Hepatic stellate cell (primary cell): ENCODE data around the gene PPID.
A peak's percentile ranks its signal among the peaks of the same experiment; 100 is the strongest.
"Not testable (repeated sequence)": the region's sequence is repeated elsewhere in the genome, so short reads cannot be mapped to it uniquely, and the experiment has no call there.

Source experiments
- DNase-seq: peaks from one replicate; pipeline ENCODE4 v3.0.0; 2011; ENCODE audit warnings: low spot score

PPID gene

DNA sequence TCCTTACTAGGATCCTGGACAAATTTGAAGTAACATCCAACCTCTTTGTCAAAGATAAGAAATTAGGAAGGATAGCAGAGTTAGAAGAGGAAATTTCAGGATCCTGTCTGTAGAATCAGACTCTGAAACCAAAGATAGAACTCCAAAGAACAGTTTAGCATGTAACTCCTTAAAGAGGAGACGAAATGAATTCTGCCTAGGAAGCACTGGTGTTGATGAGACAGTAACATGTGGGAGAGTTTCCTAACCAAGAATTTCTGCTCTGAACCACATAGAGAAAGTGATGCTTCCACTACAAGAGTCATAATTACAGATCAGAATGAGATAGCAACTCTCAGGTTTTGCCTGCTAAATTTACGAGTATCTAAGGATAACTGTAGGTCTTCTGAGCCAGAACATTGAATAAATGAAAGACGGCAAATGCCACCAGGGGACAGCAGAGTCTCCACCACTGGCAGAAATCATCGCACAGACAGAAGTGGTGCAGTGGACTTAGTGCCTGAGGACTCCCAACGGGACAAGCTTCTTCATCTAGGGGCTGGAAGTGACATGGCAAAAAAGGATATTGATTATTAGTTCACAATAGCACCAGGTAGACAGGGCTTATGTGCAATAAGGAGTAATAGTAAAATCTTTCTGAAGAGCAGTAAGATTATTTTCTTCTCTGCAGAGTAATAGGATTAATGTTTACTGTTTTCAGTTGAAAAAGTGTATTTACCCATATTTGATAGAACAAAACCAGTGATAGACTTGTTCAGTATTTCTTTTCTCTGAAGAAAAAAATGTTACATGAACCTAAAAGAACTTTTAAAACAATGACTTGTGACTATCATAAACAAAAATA lies 6.7 kb upstream of the PPID start:
- DNase-seq = peak; percentile 83

DNA sequence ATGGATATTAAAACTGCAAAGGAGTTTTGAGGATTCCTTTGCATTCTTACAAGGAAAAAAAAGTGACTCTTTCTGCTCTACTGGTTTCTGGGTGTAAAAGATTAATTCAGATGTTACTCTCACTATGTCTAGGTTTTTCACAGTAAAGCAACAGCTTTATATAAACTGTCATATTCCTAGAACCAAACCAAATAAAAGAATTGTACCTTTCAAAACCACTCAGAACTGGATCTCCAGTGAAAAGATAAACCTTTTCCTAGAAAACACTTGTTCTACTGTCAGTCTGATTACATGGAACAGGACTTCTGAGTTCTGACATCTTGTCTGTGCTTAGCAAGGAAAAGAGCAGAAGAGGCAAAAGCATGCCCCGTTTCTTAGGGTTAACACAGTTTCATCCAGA lies 5.0 kb upstream of the PPID start:
- DNase-seq = no peak

DNA sequence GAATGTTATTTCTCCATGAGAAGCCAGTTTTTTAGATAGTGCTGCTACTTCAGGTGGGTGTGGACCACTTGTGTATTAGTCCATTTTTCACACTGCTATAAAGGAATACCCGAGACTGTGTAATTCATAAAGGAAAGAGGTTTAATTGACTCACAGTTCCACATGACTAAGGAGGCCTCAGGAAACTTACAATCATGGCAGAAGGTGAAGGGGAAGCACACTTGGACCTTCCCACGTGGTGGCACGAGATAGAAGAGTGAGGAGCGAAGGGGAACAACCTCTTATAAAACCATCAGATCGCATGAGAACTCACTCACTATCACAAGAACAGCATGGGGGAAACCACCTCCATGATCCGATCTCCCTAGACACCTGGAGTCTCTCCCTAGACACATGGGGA lies 3.4 kb upstream of the PPID start:
- DNase-seq = no peak

DNA sequence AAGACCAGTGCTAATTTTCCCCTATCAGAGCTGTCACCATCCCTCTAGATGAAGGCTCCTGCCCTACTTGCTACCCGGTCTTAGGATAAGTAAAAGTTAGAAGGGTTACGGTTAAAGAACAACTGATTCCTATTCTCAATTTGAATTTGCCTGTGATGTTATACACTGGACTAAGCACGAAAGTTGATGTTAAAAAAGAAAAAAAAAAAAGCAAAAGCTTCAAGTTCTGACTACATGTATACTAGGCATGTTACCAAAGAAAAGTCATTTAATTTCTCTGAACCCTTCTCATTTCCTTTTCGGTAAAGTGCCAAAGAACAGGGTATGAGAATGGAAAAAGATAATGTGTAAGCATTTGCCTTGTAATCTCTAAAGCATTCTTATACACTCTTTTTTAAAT lies 1.4 kb upstream of the PPID start:
- no peak for DNase-seq

DNA sequence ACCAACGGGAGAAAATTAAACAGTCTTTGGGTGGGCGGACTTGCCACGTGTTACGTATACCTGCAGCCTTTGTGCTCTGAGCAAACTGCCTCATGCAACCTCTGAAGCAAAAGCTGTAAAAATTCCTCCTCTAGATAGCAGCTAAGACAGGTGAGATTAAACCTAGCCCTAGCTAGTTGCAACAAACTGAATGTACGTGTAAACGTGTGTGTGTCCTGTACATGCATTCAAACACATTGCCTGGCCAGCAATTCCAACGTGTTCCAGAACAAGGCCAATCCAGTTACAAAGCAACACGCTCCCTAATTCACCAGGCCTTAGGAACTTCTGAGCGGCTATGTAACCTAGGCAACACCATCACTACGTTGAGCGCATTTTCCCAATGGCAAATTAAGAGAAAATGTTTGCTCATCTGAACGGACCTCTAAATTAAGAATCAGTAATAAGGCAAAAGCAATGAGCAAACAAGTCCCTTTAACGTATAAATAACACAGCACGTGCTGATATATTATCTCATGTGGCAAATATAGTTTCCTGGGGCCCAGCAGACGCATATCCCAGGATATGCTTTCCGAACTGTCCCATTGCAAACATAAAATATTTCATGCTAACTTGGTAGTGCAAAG lies 792 bp downstream of the PPID start:
- DNase-seq = peak; percentile 38

DNA sequence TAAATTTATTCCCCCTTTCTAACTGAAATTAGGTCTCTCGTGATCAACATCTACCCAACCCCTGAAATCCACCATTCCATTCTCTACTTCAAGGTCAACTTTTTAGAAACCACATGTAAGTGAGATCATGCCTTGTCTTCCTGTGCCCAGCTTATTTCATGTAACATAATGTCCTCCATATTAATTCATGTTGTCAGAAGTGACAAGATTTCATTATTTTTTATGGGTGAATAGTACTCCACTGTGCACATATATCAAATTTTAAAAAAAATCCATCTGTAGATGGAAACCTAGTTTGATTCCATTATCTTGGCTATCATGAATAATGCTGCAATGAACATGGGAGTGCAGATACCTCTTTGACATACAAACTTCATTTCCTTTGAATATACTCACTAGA lies 1.5 kb downstream of the PPID start:
- no peak for DNase-seq

DNA sequence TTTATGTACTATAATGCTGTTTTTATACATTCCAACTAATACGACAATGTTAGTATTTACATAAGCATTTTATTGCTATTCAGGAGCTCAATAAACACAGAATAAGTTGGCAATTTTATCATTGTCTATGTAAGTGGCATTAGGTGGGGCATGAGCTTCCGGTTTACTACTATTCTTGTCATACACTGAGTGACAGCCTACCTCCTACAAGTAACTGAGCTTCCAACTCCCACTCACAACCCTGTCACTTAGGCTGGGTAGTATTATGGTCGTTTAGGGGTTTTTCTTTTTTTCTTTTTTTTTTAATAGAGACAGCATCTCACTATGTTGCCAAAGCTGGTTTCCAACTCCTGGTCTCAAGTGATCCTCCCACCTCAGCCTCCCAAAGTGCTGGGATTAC lies 7.4 kb downstream of the PPID start:
- no peak for DNase-seq

DNA sequence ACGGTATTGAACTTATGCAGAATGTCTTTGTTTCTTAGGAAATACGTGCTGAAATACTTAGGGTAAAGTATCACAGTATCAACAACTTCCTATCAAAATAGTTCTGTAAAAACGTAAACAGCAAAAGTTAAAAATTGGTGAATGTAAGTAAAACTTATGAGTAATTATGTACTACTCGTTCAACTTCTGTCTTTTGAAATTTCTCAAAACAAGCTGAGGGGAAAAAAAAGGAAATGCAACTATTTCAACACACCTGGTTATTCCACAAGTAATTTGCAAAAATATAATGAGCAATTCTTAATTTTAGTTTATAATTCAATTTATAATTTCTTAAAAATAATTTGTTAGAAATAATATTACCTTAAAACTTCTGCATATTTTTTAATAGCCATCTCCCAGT lies 8.3 kb downstream of the PPID start:
- DNase-seq = no peak

DNA sequence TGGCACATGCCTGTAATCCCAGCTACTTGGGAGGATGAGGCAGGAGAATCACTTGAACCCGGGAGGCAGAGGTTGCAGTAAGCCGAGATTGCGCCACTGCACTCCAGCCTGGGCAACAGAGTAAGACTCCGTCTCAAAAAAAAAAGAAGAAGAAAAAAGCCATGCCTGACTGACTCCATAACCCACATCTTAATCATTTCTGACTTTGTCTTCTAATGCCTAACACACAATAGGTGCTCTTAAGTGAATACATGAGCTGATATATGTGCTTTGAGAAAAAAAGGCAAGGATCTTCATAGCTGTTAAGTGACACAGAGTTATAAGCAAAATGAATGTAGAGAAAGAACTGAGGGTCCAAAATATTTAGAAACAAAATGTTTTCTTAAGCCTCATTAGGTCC lies 10.6 kb downstream of the PPID start:
- DNase-seq = not testable (repeated sequence)

DNA sequence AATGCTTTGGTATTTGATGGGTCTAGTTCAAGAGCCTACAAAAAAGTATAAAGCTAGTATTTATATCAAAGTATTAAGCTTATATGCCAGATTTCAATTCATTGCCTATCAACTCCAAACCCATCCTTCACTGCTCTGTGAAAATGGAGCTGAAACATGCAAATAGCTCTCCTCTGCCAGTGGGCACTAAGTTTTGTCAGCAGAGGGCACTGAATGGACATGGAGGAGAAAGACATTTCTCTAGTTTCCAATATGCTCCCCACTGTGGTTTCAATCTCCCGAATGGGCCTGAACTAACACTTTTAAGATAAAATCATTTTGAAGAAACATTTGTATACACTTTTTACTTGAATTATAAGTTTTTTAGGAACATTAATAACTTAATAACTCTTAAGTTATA lies 12.4 kb downstream of the PPID start:
- DNase-seq = no peak

DNA sequence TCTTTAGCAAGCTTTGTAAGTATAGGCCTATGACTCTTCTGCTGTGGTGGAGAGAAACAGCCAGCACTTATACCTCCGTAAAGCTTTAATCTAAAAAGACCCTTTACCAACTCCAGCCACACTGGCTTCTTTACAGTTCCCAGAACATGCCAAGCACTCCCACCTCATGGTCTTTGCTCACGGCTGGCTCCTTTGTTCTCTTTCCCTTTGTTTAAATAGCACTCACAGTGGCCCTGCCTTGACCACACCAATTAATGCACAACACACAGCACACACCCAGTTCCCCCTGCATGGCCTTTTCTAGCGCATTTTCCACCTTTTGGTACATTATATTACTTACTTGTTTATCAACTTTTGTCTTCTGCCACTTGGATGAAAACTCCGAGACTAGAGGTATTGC lies 18.9 kb downstream of the PPID start:
- no peak for DNase-seq

DNA sequence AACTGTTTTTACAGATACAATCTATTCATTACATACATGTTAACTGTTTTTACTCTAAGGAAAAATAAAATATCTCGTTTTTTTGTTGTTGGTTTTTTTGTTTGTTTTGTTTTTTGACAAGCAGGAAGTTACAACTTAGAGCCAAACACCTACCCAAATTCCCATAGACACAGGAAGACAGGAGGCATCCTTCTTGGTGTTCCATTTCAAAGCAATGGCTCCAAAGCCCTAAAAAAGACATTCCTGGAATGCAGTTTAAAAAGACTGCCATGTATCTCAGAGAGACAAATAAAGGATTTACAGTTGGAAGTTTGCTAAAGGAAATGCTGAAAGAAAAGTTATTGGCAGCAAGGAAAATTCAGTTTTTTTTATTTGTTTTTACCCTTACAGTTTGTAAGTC lies 34.4 kb downstream of the PPID start:
- DNase-seq = no peak

DNA sequence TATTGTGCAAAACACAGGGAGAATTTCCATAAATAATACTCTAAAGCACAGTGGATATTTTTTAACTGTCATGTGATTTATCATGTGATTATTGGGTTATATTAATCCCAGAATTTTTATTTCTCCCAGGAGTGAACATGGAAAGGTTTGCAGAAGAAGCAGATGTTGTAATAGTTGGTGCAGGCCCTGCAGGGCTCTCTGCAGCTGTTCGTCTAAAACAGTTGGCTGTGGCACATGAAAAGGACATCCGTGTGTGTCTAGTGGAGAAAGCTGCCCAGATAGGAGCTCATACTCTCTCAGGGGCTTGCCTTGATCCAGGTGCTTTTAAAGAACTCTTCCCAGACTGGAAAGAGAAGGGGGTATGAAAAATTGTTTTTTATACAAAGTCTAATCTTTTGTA lies 41.1 kb downstream of the PPID start:
- no peak for DNase-seq

DNA sequence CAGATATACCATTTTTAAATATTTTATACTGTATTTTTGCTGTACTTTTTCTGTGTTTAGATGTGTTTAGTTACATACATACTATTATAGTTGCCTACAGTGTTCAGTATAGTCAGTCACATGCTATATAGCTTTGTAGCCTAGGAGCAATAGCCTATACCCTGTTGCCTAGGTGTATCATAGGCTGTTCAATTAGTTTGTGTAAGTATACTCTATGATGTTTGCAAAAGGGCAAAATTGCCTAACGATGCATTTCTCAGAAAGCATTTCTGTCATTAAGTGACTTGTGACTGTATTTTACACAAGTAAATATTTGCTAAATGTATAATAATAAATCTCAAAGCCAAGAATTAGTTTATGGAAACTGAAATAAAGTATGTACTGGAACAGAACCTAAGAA lies 41.6 kb downstream of the PPID start:
- no peak for DNase-seq

DNA sequence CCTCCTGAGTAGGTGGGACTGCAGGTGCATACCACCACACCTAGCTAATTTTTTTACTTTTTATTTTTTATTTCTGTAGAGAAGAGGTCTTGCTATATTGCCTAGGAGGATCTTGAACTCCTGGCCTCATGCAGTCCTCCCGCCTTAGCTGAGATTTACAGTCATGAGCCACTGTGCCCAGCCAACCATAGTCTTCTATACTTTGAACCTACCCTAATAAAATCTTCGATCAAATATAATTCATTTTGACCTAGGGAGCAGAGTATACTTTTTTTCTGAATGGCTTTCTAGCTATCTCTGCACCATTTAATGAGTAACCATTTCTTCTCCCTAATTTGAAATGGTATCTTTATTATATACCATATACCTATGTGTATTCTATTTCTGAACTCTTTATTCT lies 44.4 kb downstream of the PPID start:
- DNase-seq = no peak

DNA sequence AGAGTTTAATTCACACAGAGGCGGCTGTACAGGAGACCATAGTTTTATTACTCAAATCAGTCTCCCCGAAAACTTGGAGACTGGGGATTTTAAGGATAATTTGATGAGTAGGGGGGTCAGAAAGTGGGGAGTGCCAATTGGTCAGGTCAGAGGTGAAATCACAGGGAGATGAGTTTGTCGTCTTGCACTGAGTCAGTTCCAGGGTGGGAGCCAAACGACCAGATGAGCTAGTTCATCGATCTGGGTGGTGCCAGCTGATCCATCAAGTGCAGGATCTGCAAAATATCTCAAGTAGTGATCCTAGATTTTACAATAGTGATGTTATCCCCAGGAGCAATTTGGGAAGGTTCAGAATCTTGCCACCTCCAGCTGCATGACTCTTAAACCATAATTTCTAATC lies 47.1 kb downstream of the PPID start:
- no peak for DNase-seq

DNA sequence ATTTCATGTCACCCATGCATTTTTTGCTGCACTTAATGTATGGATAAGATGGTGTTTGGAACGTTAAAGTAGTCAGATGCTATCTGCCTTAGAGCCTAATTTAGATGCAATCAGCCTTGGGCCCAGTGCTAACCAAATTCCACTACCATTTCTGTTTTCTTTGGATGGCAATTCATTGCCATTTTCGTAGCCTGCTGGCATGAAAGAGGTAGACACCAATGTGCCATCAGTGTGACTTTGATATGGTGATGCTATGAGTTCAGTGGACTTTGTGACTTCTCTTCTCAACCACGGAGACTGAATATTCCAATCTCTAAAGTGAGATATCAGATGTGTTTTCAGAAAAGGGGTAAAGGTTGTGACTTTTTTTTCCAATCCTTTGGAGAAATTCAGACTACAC lies 49.6 kb downstream of the PPID start:
- DNase-seq = no peak

DNA sequence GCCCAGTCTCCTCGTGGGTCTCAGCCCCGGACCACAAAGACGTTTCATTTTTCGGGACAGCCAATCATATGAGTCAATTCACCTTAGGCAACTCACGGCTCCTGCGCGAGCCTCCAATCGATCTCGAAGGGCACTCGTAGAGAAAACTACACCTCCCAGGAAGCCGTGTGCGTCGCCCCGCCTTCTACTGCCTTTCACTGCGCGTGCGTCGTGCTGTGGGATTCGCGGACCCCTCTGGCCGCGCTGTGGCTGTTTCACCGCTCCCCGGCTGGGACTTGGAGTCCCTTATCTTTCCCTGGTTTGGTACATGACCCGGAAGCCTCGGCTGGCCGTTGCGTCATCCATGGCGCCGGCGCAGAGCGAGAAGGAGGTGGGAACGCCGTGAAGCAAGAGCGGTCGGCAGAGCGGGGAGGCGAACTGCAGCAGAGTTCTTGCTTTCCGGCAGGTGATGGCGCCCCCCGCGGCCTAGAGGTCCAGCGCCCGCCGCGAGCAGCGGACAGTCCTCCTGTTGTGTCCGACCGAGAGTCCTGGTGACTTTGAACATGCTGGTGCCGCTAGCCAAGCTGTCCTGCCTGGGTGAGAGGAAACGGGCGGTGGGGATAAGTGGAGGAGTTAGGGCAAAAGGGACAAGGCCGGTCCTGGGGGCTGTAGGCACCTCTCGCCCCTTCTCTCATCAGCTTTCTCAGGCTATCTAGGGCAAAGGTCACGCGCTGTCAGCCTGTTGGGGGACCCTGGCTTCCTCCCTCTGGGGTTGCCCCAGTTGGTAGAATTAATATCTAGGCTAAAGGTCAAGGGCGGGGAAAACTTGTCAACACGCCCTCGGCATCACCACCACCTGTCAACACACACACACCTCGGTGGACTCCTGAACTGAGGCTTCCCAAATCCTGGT lies 51.0 kb downstream of the PPID start, which contains the start of gene ETFDH:
Gene ETFDH (plus strand): TSS at position 382 of the 892 bp plus-strand sequence. CDS start 161 bp downstream, at position 543.
- DNase-seq = peak; percentile 97

DNA sequence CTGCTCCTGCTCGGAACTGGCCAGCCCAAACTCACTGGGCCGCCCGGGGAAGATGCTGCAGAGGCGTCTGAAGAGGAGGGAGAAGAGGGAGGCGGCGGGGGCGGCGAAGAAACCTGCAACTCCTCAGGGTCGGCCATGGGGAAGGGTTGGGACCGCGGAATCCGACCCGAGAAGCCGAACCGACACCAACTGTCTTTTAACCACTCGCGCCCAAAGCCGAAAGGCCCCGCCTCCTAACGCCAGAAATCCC lies 51.6 kb downstream of the PPID start, which contains the start of gene C4orf46:
Gene C4orf46 (minus strand): TSS at position 223 of the 250 bp plus-strand sequence. CDS start 86 bp downstream, at position 137.
- DNase-seq = no peak

DNA sequence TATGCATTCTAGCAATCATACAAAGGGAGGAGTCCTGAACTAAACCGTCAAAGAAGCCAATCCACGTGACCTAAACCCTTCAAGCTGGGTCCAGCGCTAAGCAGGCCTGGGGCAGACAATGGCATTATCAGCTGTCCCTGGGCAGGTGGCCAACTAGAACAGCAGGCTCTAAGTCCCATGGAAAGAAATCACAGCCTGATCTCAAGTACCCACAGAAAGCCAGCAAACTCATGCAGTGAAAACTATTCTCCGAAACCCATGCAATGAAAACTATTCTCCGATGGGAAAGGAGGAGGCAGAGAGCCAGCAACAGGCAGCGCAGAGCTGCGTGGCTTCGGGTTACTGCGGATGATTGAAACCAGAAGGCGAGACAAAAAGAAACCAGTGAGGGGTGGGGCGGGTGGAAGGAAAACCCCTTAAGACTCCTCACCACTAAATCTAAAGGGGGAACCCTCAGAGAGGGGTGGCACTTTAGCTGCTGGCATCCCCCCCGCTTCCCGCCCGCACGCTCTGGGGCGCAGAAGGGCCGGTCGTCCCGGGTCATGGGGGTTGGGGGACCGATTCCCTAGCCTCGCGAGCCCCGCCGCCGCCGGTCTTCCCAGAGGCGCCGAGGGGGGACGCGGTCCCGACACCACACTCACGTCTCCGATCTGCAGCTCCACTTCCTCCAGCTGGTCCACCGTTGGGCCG lies 52.1 kb downstream of the PPID start:
- DNase-seq = peak; percentile 66

DNA sequence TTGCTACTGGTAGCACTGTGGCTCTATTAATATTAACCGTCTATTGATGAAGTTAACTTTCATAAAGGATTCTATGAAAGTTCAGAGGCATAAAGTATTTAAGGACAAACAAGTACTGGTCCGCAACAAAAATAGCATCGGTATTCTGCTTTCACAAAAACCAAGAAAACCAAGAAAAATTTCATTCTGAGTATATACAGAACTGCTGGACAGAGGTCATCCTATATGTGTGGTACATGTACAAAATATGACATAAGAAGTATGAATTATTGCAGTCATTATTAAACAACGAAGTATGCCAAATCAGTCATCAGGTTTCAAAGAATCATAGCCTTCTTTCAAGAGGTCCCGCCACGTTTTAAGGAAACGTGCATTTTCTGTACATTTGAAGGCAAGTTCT lies 53.9 kb downstream of the PPID start:
- no peak for DNase-seq

DNA sequence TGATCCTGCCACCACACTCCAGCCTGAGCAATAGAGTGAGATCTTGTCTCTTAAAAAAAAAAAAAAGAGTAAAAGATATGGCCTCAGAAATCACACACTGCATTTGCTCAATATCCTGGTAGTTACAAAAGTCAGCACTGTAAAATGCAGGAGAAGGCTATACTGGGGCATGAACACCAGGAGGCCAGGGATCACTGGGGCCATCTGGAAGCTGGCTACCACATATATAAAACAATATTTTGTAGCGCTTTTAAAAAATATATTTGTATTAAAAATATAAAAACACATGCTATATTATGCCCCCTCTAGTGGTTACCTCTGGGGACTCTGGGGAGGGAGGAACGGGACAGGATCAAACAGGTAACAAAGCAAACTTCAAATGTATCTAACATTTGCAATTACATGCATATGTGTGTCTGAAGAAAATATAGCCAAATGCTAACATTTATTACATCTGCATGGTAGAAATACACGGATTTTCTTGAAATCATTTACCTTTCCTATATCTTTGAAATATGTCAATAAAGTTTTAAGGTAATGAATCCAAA lies 55.5 kb downstream of the PPID start:
- peak; percentile 57 for DNase-seq
